Endothelial cell of umbilical vein (primary cell): Measurements from ENCODE around the gene ZNF837. TPM values are rescaled to one million over a fixed set of nuclear protein-coding genes. Genes with fewer than 3 reads are reported as not detected.

Experiments used
- BruUV-seq: library from RNA; stranded (reverse); fragments of 400-500 nt; replicated peaks from 2 replicates; lab custom pipeline; 2021; lab: Mats Ljungman, UMichigan
- CTCF ChIA-PET: fragments of 300-600, 350-600 bp; sonication (Branson Sonifier 250); formaldehyde crosslinking; loops from one replicate; lab custom pipeline; 2021; ENCODE audit warnings: antibody characterized with exemption, inconsistent platforms; lab: Charles Lee
- POLR2A ChIA-PET: fragments of 300-600, 350-600 bp; sonication (Branson Sonifier 250); formaldehyde crosslinking; loops from one replicate; lab custom pipeline; 2021; ENCODE audit warnings: antibody characterized with exemption, inconsistent platforms; lab: Charles Lee
- DNase-seq: peaks from one replicate; pipeline ENCODE4 v3.0.0-alpha.2; 2011; ENCODE audit warnings: low read depth, low spot score
- FAIRE-seq: peaks from 2 replicates; lab custom pipeline; 2011; peaks lifted over from hg19 to GRCh38; lab: Jason Lieb, UNC
- H2AFZ ChIP-seq: 2 replicates; pipeline ENCODE4 v1.6.0; 2012; ENCODE audit warnings: low read depth, low read length, control low read depth, inconsistent platforms
- H3K27ac ChIP-seq: 2 replicates; pipeline ENCODE4 v1.5.1; 2011; ENCODE audit warnings: low read depth, mild to moderate bottlenecking, control low read depth, low read length, moderate library complexity; ENCODE audit not compliant: insufficient read depth
- H3K27me3 ChIP-seq, 2 experiments: 2 replicates each; pipeline versions ENCODE4 v1.6.0 to v1.6.1; 2011; ENCODE audit warnings: low read length in 2 of 2, mixed read lengths in 1 of 2; ENCODE audit not compliant: control insufficient read depth in 2 of 2, insufficient read depth in 2 of 2
- H3K36me3 ChIP-seq, 2 experiments: 2 replicates in 1 of 2; 3 replicates in 1 of 2; pipeline ENCODE4 v1.5.1; 2011; ENCODE audit warnings: low read length in 2 of 2, mild to moderate bottlenecking in 1 of 2, moderate library complexity in 1 of 2; ENCODE audit not compliant: control insufficient read depth in 2 of 2, insufficient read depth in 2 of 2; ENCODE audit errors: extremely low read depth in 1 of 2
- H3K4me1 ChIP-seq: 3 replicates; pipeline ENCODE4 v1.5.1; 2011; ENCODE audit warnings: mild to moderate bottlenecking, low read length; ENCODE audit not compliant: control insufficient read depth, insufficient read depth; ENCODE audit errors: extremely low read depth
- H3K4me2 ChIP-seq: 2 replicates; pipeline ENCODE4 v1.6.1; 2011; ENCODE audit warnings: low read length, control low read depth, mixed read lengths; ENCODE audit not compliant: insufficient read depth
- H3K4me3 ChIP-seq, 3 experiments: fragments of 200-600 bp in 1 of 3; sonication (generic), shearing (Covaris generic) in 1 of 3; replicated peaks in 1 of 3; 2 replicates each; pipeline ENCODE4 v1.5.1; 2011 to 2016; ENCODE audit warnings: control low read depth in 3 of 3, low read length in 3 of 3, mild to moderate bottlenecking in 2 of 3, inconsistent platforms in 1 of 3, low read depth in 1 of 3, moderate library complexity in 1 of 3; ENCODE audit not compliant: insufficient read depth in 1 of 3
- H3K79me2 ChIP-seq: 2 replicates; pipeline ENCODE4 v1.6.0; 2012; ENCODE audit warnings: low read length, inconsistent platforms; ENCODE audit not compliant: control insufficient read depth, insufficient read depth
- H3K9ac ChIP-seq: replicated peaks from 2 replicates; pipeline ENCODE3; 2011; ENCODE audit warnings: low read length, control low read depth; ENCODE audit not compliant: insufficient read depth; ENCODE audit errors: extremely low read depth
- H3K9me1 ChIP-seq: replicated peaks from 3 replicates; pipeline ENCODE4 v1.6.0; 2011; ENCODE audit warnings: mild to moderate bottlenecking, low read length; ENCODE audit not compliant: control insufficient read depth, insufficient read depth; ENCODE audit errors: extremely low read depth
- H3K9me3 ChIP-seq: replicated peaks from 2 replicates; pipeline ENCODE4 v1.5.1; 2012; ENCODE audit warnings: low read length, inconsistent platforms; ENCODE audit not compliant: control insufficient read depth, insufficient read depth
- H4K20me1 ChIP-seq: replicated peaks from 2 replicates; pipeline ENCODE3; 2011; ENCODE audit warnings: mild to moderate bottlenecking, low read length; ENCODE audit not compliant: control insufficient read depth, insufficient read depth; ENCODE audit errors: extremely low read depth
- CTCF ChIP-seq, 2 donors: IDR thresholded peaks; 1 replicate in 1 of 2; 2 replicates in 1 of 2; pipeline ENCODE4 v1.5.1; 2011; ENCODE audit warnings: low read length in 2 of 2, mild to moderate bottlenecking in 2 of 2, moderate library complexity in 2 of 2, control low read depth in 1 of 2, inconsistent platforms in 1 of 2, low read depth in 1 of 2; ENCODE audit not compliant: insufficient read depth in 1 of 2; ENCODE audit errors: extremely low read depth in 1 of 2
- EZH2 ChIP-seq: IDR thresholded peaks from 2 replicates; pipeline ENCODE4 v1.6.1; 2012; ENCODE audit warnings: borderline replicate concordance, low read depth, mild to moderate bottlenecking, moderate library complexity, low read length, inconsistent platforms; ENCODE audit not compliant: severe bottlenecking
- FOS ChIP-seq: IDR thresholded peaks from 2 replicates; pipeline ENCODE4 v1.6.1; 2011; ENCODE audit warnings: mild to moderate bottlenecking, low read length, moderate library complexity, borderline replicate concordance; ENCODE audit not compliant: insufficient read depth
- GATA2 ChIP-seq: IDR thresholded peaks from 2 replicates; pipeline ENCODE4 v1.7.0; 2011; ENCODE audit warnings: low read depth, mild to moderate bottlenecking, moderate library complexity, mixed read lengths, low read length; ENCODE audit not compliant: insufficient read length, insufficient read depth
- MYC ChIP-seq: IDR thresholded peaks from one replicate; pipeline ENCODE4 v1.6.1; 2011; ENCODE audit warnings: mild to moderate bottlenecking, low read depth, low read length
- POLR2AphosphoS5 ChIP-seq: IDR thresholded peaks from 2 replicates; pipeline ENCODE4 v1.6.1; 2012; ENCODE audit warnings: low read depth, mild to moderate bottlenecking, control low read depth, low read length, moderate library complexity; ENCODE audit not compliant: insufficient read depth
- dilution Hi-C: fragments of 300-500 bp; cut with MboI; formaldehyde crosslinking; loops from one replicate; pipeline ENCODE4 v1.15.0; 2019; ENCODE audit warnings: low sequenced_read_pairs; ENCODE audit not compliant: extremely low pct_ligation_motif_present
- intact Hi-C: fragments of 100-400 bp; cut with micrococcal nuclease; formaldehyde crosslinking; loops from one replicate; pipeline ENCODE4 v1.10.0; 2022
- polyA plus RNA-seq, 4 experiments: library from polyadenylated mRNA; depleted of rRNA in 3 of 4; stranded (reverse) in 3 of 4; unstranded in 1 of 4; fragments of >200 nt; gene quantifications; 2 replicates each; pipeline versions ENCODE4 v1.2.1 to v1.2.3, GENCODE V29; 2011 to 2012; ENCODE audit warnings: missing spikeins in 1 of 4
- total RNA-seq: library from RNA; stranded (reverse); gene quantifications from 2 replicates; pipeline ENCODE4 v1.2.3, GENCODE V29; 2021
- TF ChIP-seq, protein P1 (sequence below): IDR thresholded peaks from 2 replicates; pipeline ENCODE4 v1.6.1; 2011; ENCODE audit not compliant: insufficient read depth, insufficient read length

The ZNF837 gene
- total and polyA plus RNA-seq, 2 donors (not counting 3 experiments of a cell fraction or from before 2014, with no cell fraction given) = 1.4 to 1.6 TPM

GRCh38 chr19:58351558-58351878 is 29.3 kb downstream of the ZNF837 start:
- no peak for FAIRE-seq
- H3K79me2 ChIP-seq = no peaks in the 10 kb centered on the region

More at GRCh38 chr19:58351558-58351878, 29.3 kb downstream of the ZNF837 start:
- H3K9me3 ChIP-seq = no peaks in the 10 kb centered on the region
- H3K9me1 ChIP-seq = no peaks in the 10 kb centered on the region
- no peak overlapping the region for H3K27ac ChIP-seq
- no peak overlapping the region for H3K9ac ChIP-seq
- intact Hi-C loops = no loop called here
- no peaks in the 10 kb centered on the region for H4K20me1 ChIP-seq
- BruUV-seq = no TSS peak
- peaks cover 29 to 50% of the 10 kb centered on the region in 2 experiments for H3K27me3 ChIP-seq
- H3K4me3 ChIP-seq = no peak overlapping the region
- peaks cover 5% of the 10 kb centered on the region for H3K4me1 ChIP-seq
- TF ChIP-seq EZH2 (no peak), MYC (no peak), POLR2AphosphoS5 (no peak), FOS (no peak), GATA2 (no peak), CTCF (IDR thresholded peaks at IDR 0.05; ENCODE audit: extremely low read depth in 1 of 2, insufficient read depth in 1 of 2, low read depth in 1 of 2, low read length in 2 of 2) (no peak)
- TF ChIP-seq, protein P1, sequence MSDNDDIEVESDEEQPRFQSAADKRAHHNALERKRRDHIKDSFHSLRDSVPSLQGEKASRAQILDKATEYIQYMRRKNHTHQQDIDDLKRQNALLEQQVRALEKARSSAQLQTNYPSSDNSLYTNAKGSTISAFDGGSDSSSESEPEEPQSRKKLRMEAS = no peak
- H2AFZ ChIP-seq = no peak overlapping the region
- DNase-seq = no peak
- dilution Hi-C loops = no loop called here
- no peak overlapping the region for H3K4me2 ChIP-seq
- H3K36me3 ChIP-seq = no peaks in the 10 kb centered on the region
- ChIA-PET CTCF (no interaction called here), POLR2A (no interaction called here)
